Activated naive CD8-positive, alpha-beta T cell treated with anti-CD3 and anti-CD28 coated beads, Interleukin-2, amount 10 ng/mL, durations not matched to agents 7 days and 5 days (primary cell): ENCODE measurements around the gene SLC50A1. TPM values are rescaled to one million over a fixed set of nuclear protein-coding genes. Genes with fewer than 3 reads are reported as not detected.
"Not testable (repeated sequence)": the region's sequence is repeated elsewhere in the genome, so short reads cannot be mapped to it uniquely, and the experiment has no call there.

Experiments used
- ATAC-seq: fragments of 150-1000 bp; cut with Tn5 transposase; one replicate; pipeline ENCODE4 v1.10.0; 2021; ENCODE audit warnings: low read depth, moderate library complexity
- POLR2A ChIA-PET: fragments of 350-600 bp; sonication (Branson Sonifier 250); formaldehyde crosslinking; loops from one replicate; lab custom pipeline; 2021; ENCODE audit warnings: antibody characterized with exemption; lab: Charles Lee
- DNase-seq: peaks from one replicate; pipeline ENCODE4 v3.0.0; 2021
- H3K27ac Mint-ChIP-seq: one replicate; pipeline ENCODE4 v1.8.0; 2022; ENCODE audit warnings: mild to moderate bottlenecking, mixed read lengths
- H3K27me3 Mint-ChIP-seq: one replicate; pipeline ENCODE4 v1.8.0; 2022; ENCODE audit warnings: mild to moderate bottlenecking, moderate library complexity, mixed read lengths
- H3K36me3 Mint-ChIP-seq: one replicate; pipeline ENCODE4 v1.8.0; 2021; ENCODE audit warnings: mild to moderate bottlenecking, mixed read lengths
- H3K4me1 Mint-ChIP-seq: one replicate; pipeline ENCODE4 v1.8.0; 2021; ENCODE audit warnings: mixed read lengths
- H3K4me3 Mint-ChIP-seq: one replicate; pipeline ENCODE4 v1.8.0; 2022; ENCODE audit warnings: mild to moderate bottlenecking, moderate library complexity, mixed read lengths
- H3K9me3 Mint-ChIP-seq: one replicate; pipeline ENCODE4 v1.8.0; 2021; ENCODE audit warnings: mixed read lengths
- total RNA-seq, 2 experiments: library from RNA; stranded (reverse); gene quantifications; one replicate each; pipeline ENCODE4 v1.2.3, GENCODE V29; 2021

SLC50A1 gene
- total RNA-seq, 2 experiments from 2014 or later, result 40.7 to 45.0 TPM

DNA sequence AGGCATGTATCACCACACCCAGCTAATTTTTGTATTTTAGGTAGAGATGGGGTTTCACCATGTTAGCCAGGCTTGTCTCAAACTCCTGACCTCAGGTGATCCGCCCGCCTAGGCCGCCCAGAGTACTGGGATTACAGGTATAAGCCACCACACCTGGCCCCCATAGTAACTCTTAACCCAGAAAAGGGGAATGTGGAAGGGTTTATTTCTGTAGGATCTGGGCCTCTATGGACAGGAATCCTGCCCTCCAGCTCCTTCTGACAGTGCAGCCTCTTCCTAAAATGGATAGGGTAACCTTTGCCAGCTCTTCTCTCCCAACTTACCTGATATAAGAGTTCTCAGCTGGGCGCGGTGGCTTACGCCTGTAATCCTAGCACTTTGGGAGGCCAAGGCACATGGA is 27.0 kb downstream of the SLC50A1 start:
- DNase-seq, H3K36me3 Mint-ChIP-seq, H3K9me3 Mint-ChIP-seq, H3K27me3 Mint-ChIP-seq, ATAC-seq, H3K4me3 Mint-ChIP-seq, H3K4me1 Mint-ChIP-seq, POLR2A ChIA-PET, H3K27ac Mint-ChIP-seq: not testable (repeated sequence)

DNA sequence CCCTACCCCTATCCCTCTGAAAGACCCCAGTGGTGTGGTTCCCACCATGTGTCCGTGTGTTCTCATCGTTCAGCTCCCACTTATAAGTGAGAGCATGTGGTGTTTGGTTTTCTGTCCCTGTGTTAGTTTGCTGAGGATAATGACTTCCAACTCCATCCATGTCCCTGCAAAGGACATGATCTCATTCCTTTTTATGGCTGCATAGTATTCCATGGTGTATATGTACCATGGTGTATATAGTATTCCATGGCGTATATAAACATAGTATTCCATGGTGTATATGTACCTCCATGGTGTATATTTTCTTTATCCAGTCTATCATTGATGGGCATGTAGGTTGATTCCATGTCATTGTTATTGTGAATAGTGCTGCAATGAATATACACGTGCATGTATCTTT is 28.1 kb downstream of the SLC50A1 start:
- H3K9me3 Mint-ChIP-seq, H3K27me3 Mint-ChIP-seq, ATAC-seq, H3K4me3 Mint-ChIP-seq, POLR2A ChIA-PET, H3K36me3 Mint-ChIP-seq, H3K27ac Mint-ChIP-seq, DNase-seq: not testable (repeated sequence)
- H3K4me1 Mint-ChIP-seq, result peaks cover 13% of the 10 kb centered on the region

DNA sequence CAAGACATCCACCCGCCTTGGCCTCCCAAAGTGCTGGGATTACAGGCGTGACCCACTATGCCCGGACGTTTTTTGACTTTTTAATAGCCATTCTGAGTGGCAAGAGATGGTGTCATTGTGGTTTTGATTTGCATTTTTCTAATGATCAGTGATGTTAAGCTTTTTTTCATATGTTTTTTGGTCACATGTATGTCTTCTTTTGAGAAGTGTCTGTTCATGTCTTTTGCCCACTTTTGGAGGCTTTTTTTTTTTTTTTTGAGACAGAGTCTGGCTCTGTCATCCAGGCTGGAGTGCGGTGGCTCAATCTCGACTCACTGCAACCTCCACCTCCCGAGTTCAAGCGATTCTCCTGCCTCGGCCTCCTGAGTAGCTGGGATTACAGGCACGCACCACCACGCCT is 29.0 kb downstream of the SLC50A1 start:
- not testable (repeated sequence) for DNase-seq, ATAC-seq, H3K9me3 Mint-ChIP-seq, H3K36me3 Mint-ChIP-seq, H3K4me3 Mint-ChIP-seq, H3K27me3 Mint-ChIP-seq, H3K27ac Mint-ChIP-seq
- POLR2A ChIA-PET, result interaction anchor here (0.6 to 0.7 kb wide), 2 partner anchors 208 to 858 kb away, joined by 3 to 4 read pairs; no protein-coding TSS in a partner anchor
- H3K4me1 Mint-ChIP-seq, result peaks cover 13% of the 10 kb centered on the region

DNA sequence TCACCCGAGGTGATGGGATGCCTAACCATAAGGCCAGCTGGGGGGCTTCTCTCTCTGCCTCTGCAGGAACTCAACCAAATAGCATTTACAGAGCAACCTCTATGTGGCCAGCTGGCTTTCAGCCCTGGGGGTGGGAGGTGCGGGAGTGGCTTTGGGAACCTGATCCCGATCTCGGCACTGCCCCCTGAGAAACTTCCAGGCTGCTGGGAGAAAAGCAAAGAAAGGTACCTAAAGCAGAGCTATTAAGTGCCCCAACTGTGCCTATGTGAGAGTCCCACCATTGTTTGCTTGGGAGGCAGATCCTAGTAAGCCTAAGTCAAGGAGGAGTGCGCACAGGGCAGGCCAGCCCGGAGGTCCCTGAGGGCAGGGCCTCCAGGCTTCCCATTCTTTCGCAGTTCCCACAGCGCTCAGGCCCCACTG is 30.4 kb downstream of the SLC50A1 start:
- Mint-ChIP-seq H3K4me1 (peaks cover 13% of the 10 kb centered on the region), H3K27ac (no peak overlapping the region), H3K36me3 (peaks cover 12% of the 10 kb centered on the region), H3K4me3 (no peak overlapping the region), H3K9me3 (no peaks in the 10 kb centered on the region), H3K27me3 (no peaks in the 10 kb centered on the region)
- DNase-seq (no peak), ATAC-seq (no peak)
- POLR2A ChIA-PET, result interaction anchor here (1.0 kb wide), 1 partner anchor 75 kb away, joined by 3 read pairs; no protein-coding TSS in a partner anchor

DNA sequence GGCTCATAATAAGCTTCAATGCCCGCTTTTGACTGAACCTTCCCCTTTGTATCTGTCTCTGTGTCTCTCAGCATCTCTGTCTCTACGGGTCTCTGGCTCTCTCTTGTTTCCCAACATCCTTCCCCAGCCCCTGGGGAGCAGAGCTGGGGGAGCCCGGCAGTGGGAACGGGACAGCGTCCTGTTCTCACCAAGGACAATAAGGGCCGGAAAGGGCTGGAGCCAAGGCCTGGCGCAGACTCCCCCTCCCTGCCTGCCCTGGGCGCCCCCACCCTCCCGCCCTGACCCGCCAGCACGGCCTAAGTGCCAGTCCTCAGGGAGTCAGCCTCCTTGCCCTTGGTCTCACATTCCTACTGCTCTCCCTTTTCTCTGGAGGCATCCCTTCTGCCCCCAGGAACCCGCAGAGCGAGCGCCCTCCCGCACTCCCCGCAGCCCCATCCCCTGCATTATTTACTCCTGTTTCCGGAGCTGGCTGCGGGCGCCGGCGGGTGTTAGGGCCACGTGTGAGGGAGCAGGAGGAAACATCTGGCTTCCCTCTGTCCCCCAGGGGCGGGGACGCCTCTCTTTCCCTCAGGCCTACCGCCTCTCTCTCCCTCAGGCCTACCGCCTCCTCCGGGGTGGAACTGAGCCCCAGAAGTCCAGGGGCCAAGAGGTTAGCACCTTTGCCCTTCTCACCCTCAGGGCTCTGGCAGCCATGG is 31.0 kb downstream of the SLC50A1 start:
- no peak for DNase-seq
- H3K36me3 Mint-ChIP-seq, result peaks cover 12% of the 10 kb centered on the region
- no peak overlapping the region for H3K27ac Mint-ChIP-seq
- no peaks in the 10 kb centered on the region for H3K9me3 Mint-ChIP-seq
- POLR2A ChIA-PET, result interaction anchor here (1.0 to 2.9 kb wide), 3 partner anchors 37 to 75 kb away, joined by 3 to 15 read pairs (median 3); no protein-coding TSS in a partner anchor
- peaks cover 13% of the 10 kb centered on the region for H3K4me1 Mint-ChIP-seq
- H3K4me3 Mint-ChIP-seq, result peak overlapping the region; percentile 63
- H3K27me3 Mint-ChIP-seq, result no peaks in the 10 kb centered on the region
- no peak for ATAC-seq

DNA sequence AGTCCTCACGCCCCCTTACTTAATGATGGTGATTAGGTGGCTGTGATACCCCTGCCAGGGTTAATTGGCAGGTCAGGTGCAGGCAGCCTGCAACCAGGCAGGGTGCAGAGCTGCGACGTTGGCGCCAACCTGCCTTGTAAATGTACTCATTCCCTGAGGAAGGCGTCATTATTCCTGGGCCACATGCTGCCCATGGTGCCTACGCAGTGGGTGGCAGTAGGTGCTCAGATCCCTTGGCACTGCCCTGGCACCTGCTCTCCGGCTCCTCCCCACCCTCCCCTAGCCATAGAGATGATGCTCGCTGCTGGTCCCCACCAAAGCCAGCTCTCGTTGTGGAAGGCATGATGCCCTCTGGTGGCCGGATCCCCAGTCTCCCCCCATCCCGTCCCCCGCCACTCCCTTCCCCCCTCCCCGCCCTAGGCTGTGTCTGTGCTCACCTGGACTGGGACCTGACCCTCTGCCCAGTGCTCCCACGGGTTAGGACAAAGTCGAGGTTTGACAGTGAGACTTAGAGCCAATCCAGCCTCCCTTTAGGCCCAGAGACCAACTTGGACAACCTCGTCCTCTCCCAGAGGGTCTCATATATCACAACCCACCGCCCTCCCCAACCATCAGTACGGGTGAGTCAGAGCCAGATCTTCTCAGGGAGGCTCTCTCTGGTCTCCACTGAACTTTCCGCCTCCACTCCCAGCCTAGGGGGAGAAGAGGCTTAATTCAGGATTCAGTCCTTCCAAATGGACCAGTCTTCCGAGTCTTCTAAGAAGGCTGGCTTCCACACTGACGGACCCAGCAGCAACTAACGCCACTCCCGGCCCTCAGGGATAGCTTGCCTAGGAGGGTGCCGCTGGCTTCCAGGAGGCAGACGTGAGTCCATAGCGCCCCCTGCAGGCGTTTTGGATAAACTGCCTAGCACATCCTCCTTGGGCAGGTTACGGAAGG is 31.8 kb downstream of the SLC50A1 start:
- peak; percentile 76 for ATAC-seq
- Mint-ChIP-seq H3K4me3 (peak overlapping the region; percentile 63), H3K36me3 (peaks cover 12% of the 10 kb centered on the region), H3K27ac (peak overlapping the region; percentile 54), H3K9me3 (no peaks in the 10 kb centered on the region), H3K4me1 (peaks cover 19% of the 10 kb centered on the region), H3K27me3 (no peaks in the 10 kb centered on the region)
- POLR2A ChIA-PET, result interaction anchor here (0.9 to 2.9 kb wide), 4 partner anchors 38 to 82 kb away, joined by 3 to 15 read pairs (median 4); no protein-coding TSS in a partner anchor
- peak; percentile 87 for DNase-seq

DNA sequence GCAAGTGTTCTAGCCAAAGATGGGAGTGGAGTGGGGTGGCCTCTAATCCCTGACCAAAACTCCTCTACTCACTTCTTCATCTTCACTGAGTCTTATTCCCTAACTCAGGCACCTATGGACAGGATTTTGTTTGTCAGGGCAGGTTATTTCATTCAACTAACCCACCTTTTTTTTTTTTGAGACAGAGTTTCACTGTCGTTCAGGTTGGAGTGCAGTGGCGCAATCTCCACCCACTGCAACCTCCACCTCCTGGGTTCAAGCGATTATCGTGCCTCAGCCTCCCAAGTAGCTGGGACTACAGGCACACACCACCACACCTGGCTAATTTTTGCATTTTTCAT is 32.4 kb downstream of the SLC50A1 start:
- not testable (repeated sequence) for H3K27ac Mint-ChIP-seq

DNA sequence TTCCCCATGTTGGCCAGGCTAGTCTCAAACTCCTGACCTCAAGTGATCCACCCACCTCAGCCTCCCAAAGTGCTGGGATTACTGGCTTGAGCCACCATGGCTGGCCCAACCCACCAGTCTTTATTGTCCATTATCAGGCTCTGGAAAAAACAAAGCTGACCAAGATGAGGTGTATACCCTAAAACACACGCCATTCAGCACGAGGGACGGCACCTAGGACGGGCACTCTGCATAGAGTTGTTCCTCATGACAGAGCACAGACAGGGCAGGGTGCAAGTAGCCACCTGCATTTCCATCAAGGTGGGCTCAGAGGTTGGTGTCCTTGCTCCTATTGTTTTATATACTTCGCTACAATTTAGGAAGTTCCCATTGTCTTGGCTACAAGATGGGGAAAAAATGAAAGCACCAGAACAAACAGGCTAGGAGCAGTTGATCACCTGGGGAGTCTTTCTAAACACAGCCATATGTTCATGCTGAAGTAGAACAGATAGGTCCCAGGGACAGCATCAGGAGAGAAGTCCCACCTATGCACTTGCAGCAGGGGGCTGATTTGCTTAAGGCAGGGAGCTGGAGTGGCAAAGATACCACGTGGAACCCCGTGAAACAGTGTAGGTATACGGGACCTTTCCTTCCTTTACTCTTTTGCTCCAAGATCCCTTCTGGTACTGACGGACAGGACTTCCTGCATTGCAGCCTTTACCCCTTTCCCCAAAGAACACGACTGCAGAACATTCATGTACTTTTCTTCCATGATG is 33.0 kb downstream of the SLC50A1 start:
- H3K4me1 Mint-ChIP-seq, result peaks cover 26% of the 10 kb centered on the region
- H3K27ac Mint-ChIP-seq, result no peak overlapping the region
- no peak for DNase-seq
- no peak for ATAC-seq
- H3K9me3 Mint-ChIP-seq, result no peaks in the 10 kb centered on the region
- no peaks in the 10 kb centered on the region for H3K27me3 Mint-ChIP-seq
- no peak overlapping the region for H3K4me3 Mint-ChIP-seq
- POLR2A ChIA-PET, result interaction anchor here (1.0 to 2.9 kb wide), 2 partner anchors 77 to 80 kb away, joined by 4 to 15 read pairs; no protein-coding TSS in a partner anchor
- H3K36me3 Mint-ChIP-seq, result peaks cover 14% of the 10 kb centered on the region

More for the DNA sequence above, 32.4 kb downstream of the SLC50A1 start:
- peaks cover 13% of the 10 kb centered on the region for H3K36me3 Mint-ChIP-seq
- H3K27me3 Mint-ChIP-seq, H3K9me3 Mint-ChIP-seq, H3K4me3 Mint-ChIP-seq, DNase-seq, ATAC-seq: not testable (repeated sequence)
- peaks cover 21% of the 10 kb centered on the region for H3K4me1 Mint-ChIP-seq
- POLR2A ChIA-PET, result interaction anchor here (0.9 to 2.9 kb wide), 4 partner anchors 39 to 83 kb away, joined by 3 to 15 read pairs (median 4); no protein-coding TSS in a partner anchor

DNA sequence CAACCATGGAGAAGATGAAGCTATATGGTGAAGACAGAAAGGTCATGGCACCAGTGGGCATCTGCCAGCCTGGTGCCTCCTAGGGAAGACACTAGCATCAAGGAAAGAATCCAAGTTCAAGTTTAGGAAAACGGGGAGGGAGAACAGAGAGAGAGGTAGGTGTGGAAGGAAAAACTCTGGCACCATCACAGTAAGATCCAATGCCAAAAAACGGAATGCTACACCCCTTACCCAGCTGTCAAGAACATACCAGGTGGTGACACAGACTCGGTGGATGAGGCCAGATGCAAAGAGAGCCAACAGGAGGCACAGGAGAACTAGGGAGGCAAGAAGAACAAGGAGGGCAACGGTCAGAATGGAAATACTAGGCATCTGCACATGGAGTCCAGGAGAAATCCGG is 33.9 kb downstream of the SLC50A1 start:
- POLR2A ChIA-PET, result interaction anchor here (2.9 kb wide), 1 partner anchor 78 kb away, joined by 15 read pairs; no protein-coding TSS in a partner anchor
- Mint-ChIP-seq H3K27ac (no peak overlapping the region), H3K4me1 (peaks cover 28% of the 10 kb centered on the region), H3K27me3 (no peaks in the 10 kb centered on the region), H3K4me3 (no peak overlapping the region), H3K36me3 (peaks cover 14% of the 10 kb centered on the region), H3K9me3 (no peaks in the 10 kb centered on the region)
- ATAC-seq, result no peak
- DNase-seq, result no peak

DNA sequence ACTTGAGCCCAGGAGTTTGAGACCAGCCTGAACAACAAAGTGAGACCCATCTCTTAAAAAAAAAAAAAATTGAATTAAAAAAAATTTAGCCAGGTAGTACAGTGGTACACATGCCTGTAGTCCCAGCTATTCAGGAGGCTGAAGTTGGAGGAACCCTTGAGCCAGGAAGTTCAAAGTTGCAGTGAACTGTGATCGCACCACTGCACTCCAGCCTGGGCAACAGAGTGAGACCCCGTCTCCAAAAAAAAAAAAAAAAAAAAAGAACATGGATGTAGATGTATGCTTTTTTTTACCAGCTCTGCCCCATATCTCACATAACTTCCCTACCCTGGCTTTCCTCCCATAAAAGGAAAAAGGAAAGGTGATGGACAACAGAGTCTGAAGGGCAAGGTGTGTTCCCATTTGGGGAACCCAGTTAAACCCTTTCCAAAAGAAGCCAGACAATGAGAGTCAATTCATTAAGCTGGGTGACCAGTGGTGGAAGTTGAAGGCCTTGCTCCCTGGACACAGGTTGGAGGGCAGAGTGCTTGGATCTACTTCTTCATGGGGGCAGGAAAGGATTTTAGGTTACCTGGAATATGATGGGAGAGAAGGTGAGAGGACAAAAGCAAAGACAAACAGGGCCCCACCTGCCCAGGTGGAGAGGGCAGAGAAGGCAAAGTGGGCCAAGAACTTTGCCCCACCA is 34.6 kb downstream of the SLC50A1 start:
- POLR2A ChIA-PET, result no interaction called here
- peaks cover 33% of the 10 kb centered on the region for H3K4me1 Mint-ChIP-seq

DNA sequence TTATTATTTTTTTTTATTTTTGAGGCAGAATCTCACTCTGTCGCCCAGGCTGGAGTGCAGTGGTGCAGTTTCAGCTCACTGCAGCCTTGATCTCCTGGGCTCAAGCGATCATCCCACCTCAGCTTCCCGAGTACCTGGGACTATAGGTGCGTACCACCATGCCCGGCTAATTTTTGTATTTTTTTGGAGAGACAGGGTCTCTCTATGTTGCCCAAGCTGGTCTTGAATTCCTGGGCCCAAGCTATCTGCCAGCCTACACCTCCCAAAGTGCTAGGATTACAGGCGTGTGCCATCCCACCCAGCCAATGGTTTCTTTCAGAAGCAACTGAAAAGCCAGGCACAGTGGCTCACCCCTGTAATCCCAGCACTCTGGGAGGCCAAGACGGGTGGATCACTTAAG is 35.2 kb downstream of the SLC50A1 start:
- Mint-ChIP-seq H3K27ac (no peak overlapping the region), H3K9me3 (no peaks in the 10 kb centered on the region), H3K4me1 (peaks cover 33% of the 10 kb centered on the region), H3K27me3 (no peaks in the 10 kb centered on the region), H3K4me3 (no peak overlapping the region), H3K36me3 (peaks cover 14% of the 10 kb centered on the region)
- ATAC-seq (no peak), DNase-seq (no peak)
- POLR2A ChIA-PET, result no interaction called here

More for the DNA sequence above, 34.6 kb downstream of the SLC50A1 start:
- Mint-ChIP-seq H3K27ac (no peak overlapping the region), H3K36me3 (peaks cover 14% of the 10 kb centered on the region), H3K4me3 (no peak overlapping the region), H3K27me3 (no peaks in the 10 kb centered on the region), H3K9me3 (no peaks in the 10 kb centered on the region)
- DNase-seq, result no peak
- no peak for ATAC-seq
